Loucy (cell line): ENCODE data around the gene AKT1S1.

Experiments used
- CTCF ChIP-seq: fragments of 200-600 bp; sonication (generic); conservative IDR thresholded peaks from 2 replicates; pipeline ENCODE4 v1.5.1; 2014; ENCODE audit warnings: mild to moderate bottlenecking, antibody characterized with exemption, low read length
- EZH2phosphoT487 ChIP-seq: fragments of 200-600 bp; IDR thresholded peaks from 2 replicates; pipeline ENCODE4 v1.6.1; 2018; ENCODE audit warnings: antibody characterized with exemption, mild to moderate bottlenecking, moderate library complexity, borderline replicate concordance

DNA sequence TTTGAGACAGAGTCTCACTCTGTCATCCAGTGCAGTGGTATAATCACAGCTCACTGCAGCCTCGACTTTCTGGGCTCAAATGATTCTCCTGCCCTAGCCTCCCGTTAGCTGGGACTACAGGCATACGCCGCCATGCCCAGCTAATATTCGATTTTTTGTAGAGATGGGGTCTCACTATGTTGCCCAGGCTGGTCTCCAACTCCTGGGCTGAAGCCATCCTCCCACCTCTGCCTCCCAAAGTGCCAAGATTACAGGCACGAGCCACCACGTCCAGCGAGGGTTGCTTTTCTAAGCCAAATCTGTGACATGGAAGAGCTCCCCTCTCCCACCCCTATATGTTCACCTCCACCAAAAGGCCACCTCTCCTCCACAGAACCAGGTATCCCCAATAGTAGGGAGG, 40.9 kb upstream of the AKT1S1 start:
- no peak for TF ChIP-seq EZH2phosphoT487
- no peak for TF ChIP-seq CTCF
